ENCODE data around the gene PEX11A.

Gene PEX11A

DNA sequence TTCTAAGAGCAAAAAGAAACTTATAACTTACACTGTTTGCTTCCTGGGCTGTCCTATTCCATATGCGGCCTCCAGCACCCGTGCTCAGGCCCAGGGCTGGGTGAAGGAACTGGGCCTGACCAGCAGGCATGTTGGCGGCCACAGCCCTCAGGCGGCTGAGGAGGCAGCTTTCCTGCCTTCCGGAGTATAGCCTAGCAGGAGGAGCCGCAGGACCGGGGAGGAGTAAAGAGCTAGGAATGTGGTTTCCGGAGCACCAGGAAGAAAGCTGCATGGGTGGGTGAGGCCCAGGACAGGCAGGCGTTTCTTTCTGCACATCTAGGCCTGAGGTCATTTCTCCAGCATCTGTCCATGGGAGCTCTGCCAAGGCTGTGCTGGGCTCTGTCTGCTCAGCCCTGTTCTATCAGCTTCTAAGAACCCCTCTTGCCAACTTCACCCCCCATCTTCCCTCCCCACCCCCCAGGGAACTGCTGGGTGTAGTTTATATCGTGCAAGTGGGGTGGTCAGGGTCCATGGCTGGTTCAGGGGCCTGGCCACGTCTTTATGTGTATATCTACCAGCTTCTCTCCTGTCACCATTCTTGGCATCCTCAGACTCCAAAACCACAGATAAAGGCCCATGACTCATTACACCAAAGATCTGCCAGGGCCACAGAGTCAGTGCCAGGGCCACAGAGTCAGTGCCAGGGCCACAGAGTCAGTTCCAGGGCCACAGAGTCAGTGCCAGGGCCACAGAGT is 27.5 kb downstream of the PEX11A start:
- TF ChIP-seq, protein P1, sequence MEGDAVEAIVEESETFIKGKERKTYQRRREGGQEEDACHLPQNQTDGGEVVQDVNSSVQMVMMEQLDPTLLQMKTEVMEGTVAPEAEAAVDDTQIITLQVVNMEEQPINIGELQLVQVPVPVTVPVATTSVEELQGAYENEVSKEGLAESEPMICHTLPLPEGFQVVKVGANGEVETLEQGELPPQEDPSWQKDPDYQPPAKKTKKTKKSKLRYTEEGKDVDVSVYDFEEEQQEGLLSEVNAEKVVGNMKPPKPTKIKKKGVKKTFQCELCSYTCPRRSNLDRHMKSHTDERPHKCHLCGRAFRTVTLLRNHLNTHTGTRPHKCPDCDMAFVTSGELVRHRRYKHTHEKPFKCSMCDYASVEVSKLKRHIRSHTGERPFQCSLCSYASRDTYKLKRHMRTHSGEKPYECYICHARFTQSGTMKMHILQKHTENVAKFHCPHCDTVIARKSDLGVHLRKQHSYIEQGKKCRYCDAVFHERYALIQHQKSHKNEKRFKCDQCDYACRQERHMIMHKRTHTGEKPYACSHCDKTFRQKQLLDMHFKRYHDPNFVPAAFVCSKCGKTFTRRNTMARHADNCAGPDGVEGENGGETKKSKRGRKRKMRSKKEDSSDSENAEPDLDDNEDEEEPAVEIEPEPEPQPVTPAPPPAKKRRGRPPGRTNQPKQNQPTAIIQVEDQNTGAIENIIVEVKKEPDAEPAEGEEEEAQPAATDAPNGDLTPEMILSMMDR (IDR thresholded peaks at IDR 0.05), result no peak
- H3K4me1 ChIP-seq, result peaks cover 8 to 36% (median 22%) of the 10 kb centered on the region in 4 donors
- no peaks in the 10 kb centered on the region for H3K36me3 ChIP-seq
- peak overlapping the region; percentile 75 to 76 for H3K27ac ChIP-seq
- no peak overlapping the region for H3K4me3 ChIP-seq
- no peaks in the 10 kb centered on the region for H3K27me3 ChIP-seq
- intact Hi-C loops (cut with DNase I; ENCODE audit: low total_unique reads), result no loop called here
- no peaks in the 10 kb centered on the region for H3K9me3 ChIP-seq
- DNase-seq, result peak; percentile 67 to 88

DNA sequence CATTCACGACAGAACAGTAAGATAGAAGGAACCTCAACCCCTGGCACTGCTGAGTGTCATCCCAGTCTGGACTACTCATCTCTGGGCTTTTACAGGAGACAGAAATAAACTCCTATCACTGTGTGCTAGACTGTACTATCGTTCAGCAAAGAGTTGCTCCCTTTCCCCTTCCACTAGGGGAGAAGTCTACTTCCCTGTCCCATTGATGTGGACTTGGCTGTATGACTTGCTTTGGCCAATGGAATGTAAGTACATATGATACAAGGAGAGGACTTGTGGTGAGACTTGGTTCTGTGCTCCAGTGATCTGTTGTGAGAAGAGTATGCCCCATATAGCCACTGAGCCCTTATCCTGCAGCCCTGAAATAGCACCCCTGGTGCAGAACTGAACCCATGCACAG is 30.0 kb downstream of the PEX11A start:
- H3K36me3 ChIP-seq, result no peaks in the 10 kb centered on the region
- H3K4me1 ChIP-seq, result peaks cover 8 to 30% (median 19%) of the 10 kb centered on the region in 4 donors
- intact Hi-C loops (cut with DNase I; ENCODE audit: low total_unique reads), result no loop called here
- no peaks in the 10 kb centered on the region for H3K9me3 ChIP-seq
- H3K27ac ChIP-seq, result no peak overlapping the region
- TF ChIP-seq, protein P1 (IDR thresholded peaks at IDR 0.05), result no peak
- DNase-seq, result no peak
- H3K27me3 ChIP-seq, result no peaks in the 10 kb centered on the region
- no peak overlapping the region for H3K4me3 ChIP-seq

GRCh38 chr15:89659295-89659694 is 31.3 kb downstream of the PEX11A start:
- H3K27me3 ChIP-seq, result no peaks in the 10 kb centered on the region

GRCh38 chr15:89657686-89658200 is 32.8 kb downstream of the PEX11A start:
- peak; percentile 2 to 15 for DNase-seq
- H3K36me3 ChIP-seq, result no peaks in the 10 kb centered on the region
- TF ChIP-seq, protein P1 (IDR thresholded peaks at IDR 0.05), result no peak
- no peak overlapping the region for H3K4me3 ChIP-seq
- H3K27me3 ChIP-seq, result no peaks in the 10 kb centered on the region
- no peak overlapping the region for H3K27ac ChIP-seq
- H3K4me1 ChIP-seq, result peaks cover 7 to 24% (median 14%) of the 10 kb centered on the region in 4 donors
- intact Hi-C loops (cut with DNase I; ENCODE audit: low total_unique reads), result no loop called here
- H3K9me3 ChIP-seq, result no peaks in the 10 kb centered on the region

More at GRCh38 chr15:89659295-89659694, 31.3 kb downstream of the PEX11A start:
- no peak for DNase-seq
- no peaks in the 10 kb centered on the region for H3K9me3 ChIP-seq
- H3K4me3 ChIP-seq, result no peak overlapping the region
- H3K36me3 ChIP-seq, result no peaks in the 10 kb centered on the region
- intact Hi-C loops (cut with DNase I; ENCODE audit: low total_unique reads), result no loop called here
- TF ChIP-seq, protein P1 (IDR thresholded peaks at IDR 0.05), result no peak
- peaks cover 8 to 28% (median 17%) of the 10 kb centered on the region in 4 donors for H3K4me1 ChIP-seq
- no peak overlapping the region for H3K27ac ChIP-seq

DNA sequence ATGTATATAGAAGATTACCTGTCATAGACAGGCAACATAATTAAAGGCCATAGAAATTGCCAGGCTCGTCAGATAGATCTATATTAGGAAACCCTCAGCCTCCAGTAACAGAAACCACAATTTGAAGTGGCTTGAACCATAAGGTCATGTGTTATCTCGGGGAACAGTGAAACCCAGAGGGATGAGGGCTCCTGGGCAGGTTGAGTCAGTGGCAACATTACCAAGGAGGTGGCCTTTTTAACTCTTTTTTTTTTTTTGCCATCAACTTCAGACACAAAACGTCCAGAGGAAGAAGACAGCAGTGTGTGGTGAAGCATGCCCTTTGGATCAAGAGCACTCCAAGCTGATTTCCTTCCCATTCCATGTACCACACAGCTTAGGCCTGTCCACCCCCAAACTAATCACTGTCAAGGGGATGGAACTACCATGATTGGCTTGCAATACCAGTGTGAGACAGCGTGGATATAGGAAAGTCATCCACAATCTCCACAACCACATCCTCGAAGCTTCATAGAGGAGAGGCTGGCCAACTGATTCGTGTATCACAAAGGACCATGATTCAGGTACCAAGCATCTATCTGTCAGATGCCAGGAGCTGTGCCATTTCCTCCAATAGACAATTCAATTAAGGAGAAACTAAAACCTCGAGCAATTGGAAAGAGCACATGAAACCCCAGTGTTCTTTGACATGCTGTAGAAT is 34.3 kb downstream of the PEX11A start:
- Histone ChIP-seq H3K27ac (no peak overlapping the region), H3K36me3 (peaks cover 0 to 11% (median 0%) of the 10 kb centered on the region in 3 donors), H3K9me3 (no peaks in the 10 kb centered on the region), H3K4me1 (peaks cover 0 to 15% (median 8%) of the 10 kb centered on the region in 4 donors), H3K27me3 (no peaks in the 10 kb centered on the region), H3K4me3 (no peak overlapping the region)
- TF ChIP-seq, protein P1 (IDR thresholded peaks at IDR 0.05), result no peak
- intact Hi-C loops (cut with DNase I; ENCODE audit: low total_unique reads), result no loop called here
- peak in 1 of 2 donors; percentile 3 for DNase-seq
